GM19467 (cell line): ENCODE data around the gene BCAS1.
A peak's percentile ranks its signal among the peaks of the same experiment; 100 is the strongest.

Experiments
- ATAC-seq: cut with Tn5 transposase; IDR thresholded peaks from one replicate; pipeline ENCODE4 v1.9.1; 2021; ENCODE audit warnings: mild to moderate bottlenecking, moderate library complexity; ENCODE audit not compliant: unreplicated experiment

The BCAS1 gene

GRCh38 chr20:54103762-54104600, 33.6 kb upstream of the BCAS1 start:
- no peak for ATAC-seq

- ATAC-seq: peak; percentile 90
Measured at GRCh38 chr20:54103067-54103761, 32.8 kb upstream of the BCAS1 start.

GRCh38 chr20:54102543-54102942, 32.1 kb upstream of the BCAS1 start:
- ATAC-seq: no peak

GRCh38 chr20:54100563-54100962, 30.2 kb upstream of the BCAS1 start:
- ATAC-seq: no peak

- no peak for ATAC-seq
Measured at GRCh38 chr20:54099894-54100293, 29.5 kb upstream of the BCAS1 start.

- no peak for ATAC-seq
Measured at GRCh38 chr20:54098047-54098446, 27.7 kb upstream of the BCAS1 start.

- ATAC-seq: no peak
Measured at GRCh38 chr20:54097236-54097529, 26.8 kb upstream of the BCAS1 start.

GRCh38 chr20:54095824-54096223, 25.4 kb upstream of the BCAS1 start:
- no peak for ATAC-seq

GRCh38 chr20:54094268-54094580, 23.8 kb upstream of the BCAS1 start:
- ATAC-seq: no peak

- ATAC-seq: no peak
Measured at GRCh38 chr20:54093423-54094267, 23.3 kb upstream of the BCAS1 start.

GRCh38 chr20:54092021-54092420, 21.6 kb upstream of the BCAS1 start:
- no peak for ATAC-seq

GRCh38 chr20:54091120-54091480, 20.7 kb upstream of the BCAS1 start:
- ATAC-seq: no peak

GRCh38 chr20:54090230-54091119, 20.1 kb upstream of the BCAS1 start:
- no peak for ATAC-seq

- no peak for ATAC-seq
Measured at GRCh38 chr20:54088430-54088829, 18.0 kb upstream of the BCAS1 start.

- ATAC-seq: no peak
Measured at GRCh38 chr20:54086507-54087039, 16.2 kb upstream of the BCAS1 start.

- no peak for ATAC-seq
Measured at GRCh38 chr20:54085910-54086309, 15.5 kb upstream of the BCAS1 start.

GRCh38 chr20:54085425-54085824, 15.0 kb upstream of the BCAS1 start:
- no peak for ATAC-seq

GRCh38 chr20:54084727-54085388, 14.5 kb upstream of the BCAS1 start:
- no peak for ATAC-seq

GRCh38 chr20:54084193-54084592, 13.8 kb upstream of the BCAS1 start:
- no peak for ATAC-seq

- no peak for ATAC-seq
Measured at GRCh38 chr20:54083459-54083858, 13.1 kb upstream of the BCAS1 start.
